GM12878 (cell line): ENCODE measurements around the gene CCT8L2. TPM values are rescaled to one million over a fixed set of nuclear protein-coding genes. Genes with fewer than 3 reads are reported as not detected.
"Not testable (repeated sequence)": the region's sequence is repeated elsewhere in the genome, so short reads cannot be mapped to it uniquely, and the experiment has no call there.

Source experiments
- ATAC-seq: fragments of 200-7000 bp; cut with Tn5 transposase; 3 replicates; pipeline ENCODE4 v1.9.1; 2020; ENCODE audit warnings: mild to moderate bottlenecking, moderate library complexity
- BruUV-seq: library from RNA; stranded (reverse); fragments of 400-500 nt; replicated peaks from 2 replicates; lab custom pipeline; 2021; lab: Mats Ljungman, UMichigan
- CTCF ChIA-PET: fragments of 300-600 bp; sonication (Branson Sonifier 250); formaldehyde crosslinking; extraction: SDS; loops from one replicate; lab custom pipeline; 2021; ENCODE audit warnings: inconsistent platforms; lab: Yijun Ruan, JAX
- POLR2A ChIA-PET: fragments of 350-600 bp; formaldehyde crosslinking; extraction: SDS; loops from one replicate; lab custom pipeline; 2021; ENCODE audit warnings: inconsistent platforms; lab: Charles Lee
- RAD21 ChIA-PET: fragments of 300-600 bp; sonication (Branson Sonifier 250); formaldehyde crosslinking; loops from one replicate; lab custom pipeline; 2023; ENCODE audit warnings: antibody characterized with exemption; ENCODE audit not compliant: unreplicated experiment; lab: Charles Lee
- SMC1A ChIA-PET: fragments of 300-600 bp; sonication (Branson Sonifier 250); formaldehyde crosslinking; loops from one replicate; lab custom pipeline; 2023; ENCODE audit not compliant: unreplicated experiment, uncharacterized antibody; lab: Charles Lee
- DNase-seq: peaks from one replicate; pipeline ENCODE4 v3.0.0-alpha.2; 2011; ENCODE audit warnings: low read depth, low spot score
- FAIRE-seq: peaks from 3 replicates; lab custom pipeline; 2011; peaks lifted over from hg19 to GRCh38; lab: Jason Lieb, UNC
- H2AFZ ChIP-seq: 2 replicates; pipeline ENCODE4 v1.6.0; 2011; ENCODE audit warnings: low read depth, low read length, control low read depth; ENCODE audit not compliant: control insufficient read depth
- H3K27ac ChIP-seq: 2 replicates; pipeline ENCODE4 v1.5.1; 2011; ENCODE audit warnings: control low read depth; ENCODE audit not compliant: control insufficient read depth, insufficient read depth
- H3K27me3 ChIP-seq, 2 experiments: replicated peaks in 1 of 2; 2 replicates each; pipeline versions ENCODE4 v1.6.0 to v1.6.1; 2011; ENCODE audit warnings: low read length in 1 of 2; ENCODE audit not compliant: control insufficient read depth in 2 of 2, insufficient read depth in 2 of 2
- H3K36me3 ChIP-seq, 2 experiments: 2 replicates each; pipeline ENCODE4 v1.5.1; 2011; ENCODE audit warnings: low read length in 1 of 2; ENCODE audit not compliant: control insufficient read depth in 2 of 2, insufficient read depth in 2 of 2
- H3K4me1 ChIP-seq: 2 replicates; pipeline ENCODE4 v1.6.1; 2011; ENCODE audit warnings: mild to moderate bottlenecking, low read length, moderate library complexity, mixed read lengths; ENCODE audit not compliant: control insufficient read depth, insufficient read depth
- H3K4me2 ChIP-seq: 2 replicates; pipeline ENCODE4 v1.6.0; 2011; ENCODE audit warnings: control low read depth; ENCODE audit not compliant: control insufficient read depth, insufficient read depth
- H3K4me3 ChIP-seq: fragments of 200-600 bp; sonication (generic); 2 replicates; pipeline ENCODE4 v1.5.1; 2016
- H3K79me2 ChIP-seq: 2 replicates; pipeline ENCODE4 v1.6.0; 2011; ENCODE audit warnings: low read length; ENCODE audit not compliant: control insufficient read depth, insufficient read depth
- H3K9ac ChIP-seq: 2 replicates; pipeline ENCODE4 v1.8.0; 2011; ENCODE audit warnings: low read length, control low read depth, mixed read lengths; ENCODE audit not compliant: control insufficient read depth, insufficient read depth
- H3K9me3 ChIP-seq: replicated peaks from 3 replicates; pipeline ENCODE4 v1.5.1; 2011; ENCODE audit warnings: mild to moderate bottlenecking, low read length; ENCODE audit not compliant: control insufficient read depth, insufficient read depth
- H4K20me1 ChIP-seq: 2 replicates; pipeline ENCODE4 v1.6.0; 2011; ENCODE audit not compliant: control insufficient read depth, insufficient read depth
- DPF2 ChIP-seq: fragments of 450-650 bp; IDR thresholded peaks from 2 replicates; pipeline ENCODE4 v1.6.1; 2017; ENCODE audit warnings: mild to moderate bottlenecking
- IKZF2 ChIP-seq, 2 experiments: fragments of 450-650 bp; IDR thresholded peaks; 2 replicates each; pipeline ENCODE4 v1.6.1; 2017; ENCODE audit warnings: mild to moderate bottlenecking in 2 of 2, moderate library complexity in 2 of 2
- NRF1 ChIP-seq: conservative IDR thresholded peaks from 2 replicates; pipeline ENCODE4 v1.6.1; 2011; ENCODE audit warnings: mild to moderate bottlenecking, low read depth, low read length, improper control_type of control experiment
- WGBS: methylation state at CpG from one replicate; pipeline ENCODE4 v1.1.6; 2016; ENCODE audit warnings: low lambda C conversion rate; ENCODE audit not compliant: insufficient replicate concordance, insufficient coverage; ENCODE audit errors: missing lambda C conversion rate; 5-methylcytosine and 5-hydroxymethylcytosine counted together
- in situ Hi-C: fragments of 300-500 bp; cut with MboI; formaldehyde crosslinking; loops from 9 replicates; pipeline ENCODE4 v1.14.3; 2018; ENCODE audit warnings: mixed read lengths
- intact Hi-C: fragments of 100-400 bp; cut with micrococcal nuclease; formaldehyde crosslinking; loops from one replicate; pipeline ENCODE4 v1.14.2; 2022; ENCODE audit not compliant: unreplicated experiment
- polyA plus RNA-seq, 11 experiments: library from polyadenylated mRNA; depleted of rRNA in 4 of 11; unstranded in 6 of 11; stranded (reverse) in 5 of 11; fragments of >200 nt; fragmentation: Nextera tagmentation in 4 of 11; fragmentation: Illumina TruSeq in 1 of 11; extraction: Ambion mirVana in 4 of 11; extraction: Trizol in 1 of 11; gene quantifications; 1 replicate in 1 of 11; 2 replicates in 10 of 11; pipeline versions ENCODE4 v1.2.1 to v1.2.3, GENCODE V29; 2011 to 2016; ENCODE audit warnings: inconsistent platforms in 2 of 11, missing spikeins in 2 of 11, low read depth in 1 of 11
- total RNA-seq, 4 experiments: library from RNA; depleted of rRNA in 3 of 4; stranded (reverse); fragments of >200 nt in 3 of 4; fragmentation: Illumina TruSeq in 1 of 4; extraction: Trizol in 1 of 4; gene quantifications; 2 replicates each; pipeline versions ENCODE4 v1.2.1 to v1.2.3, GENCODE V29; 2013 to 2021
- TF ChIP-seq, protein P1 (sequence below): IDR thresholded peaks from 2 replicates; pipeline ENCODE4 v1.6.1; 2011; ENCODE audit warnings: mild to moderate bottlenecking, low read depth, low read length, moderate library complexity; ENCODE audit not compliant: insufficient replicate concordance

Gene CCT8L2
- total and polyA plus RNA-seq, 10 of the 15 experiments (the other 5 are each of a cell fraction or from before 2014, with no cell fraction given): not detected

DNA sequence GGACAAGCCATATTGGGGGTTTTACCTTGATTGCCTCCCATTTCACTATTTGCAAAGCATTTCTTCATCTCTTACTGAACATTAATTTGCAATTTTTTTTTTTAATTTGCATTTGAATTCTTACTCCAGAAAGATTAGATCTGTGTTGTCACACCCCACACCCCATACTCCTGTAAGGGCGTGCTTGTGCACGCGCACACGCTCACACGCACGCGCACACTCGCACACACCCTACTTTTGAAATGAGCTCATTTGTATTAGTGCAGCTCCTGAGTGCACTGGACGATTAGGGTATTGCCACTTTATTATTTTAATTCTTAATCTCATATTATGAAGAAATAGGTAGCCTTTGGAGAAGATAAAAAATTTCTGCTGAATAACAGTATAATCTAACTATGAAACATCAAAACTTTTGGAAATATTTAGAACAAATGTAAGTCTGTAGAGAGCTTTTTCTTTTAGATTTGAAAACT, 11.2 kb upstream of the CCT8L2 start:
- H4K20me1 ChIP-seq, POLR2A ChIA-PET, H3K4me3 ChIP-seq, RAD21 ChIA-PET, H3K27ac ChIP-seq, CTCF ChIA-PET, BruUV-seq, in situ Hi-C loops, H3K36me3 ChIP-seq, DNase-seq, H3K9me3 ChIP-seq, H3K27me3 ChIP-seq, H3K4me2 ChIP-seq, H3K9ac ChIP-seq, H3K4me1 ChIP-seq, H2AFZ ChIP-seq, intact Hi-C loops, H3K79me2 ChIP-seq: not testable (repeated sequence)
- SMC1A ChIA-PET: interaction anchor here (0.6 kb wide), 1 partner anchor 21 kb away, joined by 3 read pairs; no protein-coding TSS in a partner anchor
- FAIRE-seq (peak; percentile 70), ATAC-seq (0 out of 3 replicates have a peak, but pooled peaks have one; percentile 40)
- 10% methylated on average over 1 of the region's 9 CpGs for WGBS

DNA sequence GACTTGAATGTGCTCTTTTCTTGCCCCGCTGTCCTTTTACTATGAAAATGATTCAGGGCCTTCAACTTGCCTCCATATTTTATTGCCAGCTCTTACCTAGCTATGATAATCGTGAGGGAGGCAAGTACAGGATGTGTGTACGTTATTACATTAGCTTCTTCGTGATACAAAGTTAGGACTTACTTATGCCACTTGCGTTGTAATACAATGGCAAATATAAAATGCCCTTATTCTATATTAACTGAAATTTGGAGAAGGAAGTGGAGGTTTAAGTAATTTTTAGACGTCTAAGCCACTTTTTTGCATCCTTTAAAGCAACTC, 10.8 kb upstream of the CCT8L2 start:
- no peak for DNase-seq
- 28% methylated on average over 6 of the region's 6 CpGs for WGBS
- Histone ChIP-seq H3K4me2 (no peak overlapping the region), H3K9ac (no peak overlapping the region), H3K36me3 (no peaks in the 10 kb centered on the region), H2AFZ (no peak overlapping the region), H3K27ac (no peak overlapping the region), H3K4me3 (no peak overlapping the region), H3K79me2 (no peaks in the 10 kb centered on the region), H3K27me3 (no peaks in the 10 kb centered on the region), H3K9me3 (no peaks in the 10 kb centered on the region; the same call in 2 of the 3 replicates), H3K4me1 (no peaks in the 10 kb centered on the region), H4K20me1 (no peaks in the 10 kb centered on the region)
- ATAC-seq: no peak
- POLR2A ChIA-PET: no interaction called here
- BruUV-seq: no TSS peak
- no peak for FAIRE-seq
- in situ Hi-C loops: no loop called here
- TF ChIP-seq NRF1: no peak
- TF ChIP-seq, protein P1, sequence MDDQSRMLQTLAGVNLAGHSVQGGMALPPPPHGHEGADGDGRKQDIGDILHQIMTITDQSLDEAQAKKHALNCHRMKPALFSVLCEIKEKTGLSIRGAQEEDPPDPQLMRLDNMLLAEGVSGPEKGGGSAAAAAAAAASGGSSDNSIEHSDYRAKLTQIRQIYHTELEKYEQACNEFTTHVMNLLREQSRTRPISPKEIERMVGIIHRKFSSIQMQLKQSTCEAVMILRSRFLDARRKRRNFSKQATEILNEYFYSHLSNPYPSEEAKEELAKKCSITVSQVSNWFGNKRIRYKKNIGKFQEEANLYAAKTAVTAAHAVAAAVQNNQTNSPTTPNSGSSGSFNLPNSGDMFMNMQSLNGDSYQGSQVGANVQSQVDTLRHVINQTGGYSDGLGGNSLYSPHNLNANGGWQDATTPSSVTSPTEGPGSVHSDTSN: no peak
- TF ChIP-seq IKZF2 (IDR thresholded peaks at IDR 0.05): no peak
- no peak for TF ChIP-seq DPF2
- SMC1A ChIA-PET: interaction anchor here (0.6 kb wide), 1 partner anchor 21 kb away, joined by 3 read pairs; no protein-coding TSS in a partner anchor
- CTCF ChIA-PET: no interaction called here
- intact Hi-C loops: no loop called here
- RAD21 ChIA-PET: no interaction called here

DNA sequence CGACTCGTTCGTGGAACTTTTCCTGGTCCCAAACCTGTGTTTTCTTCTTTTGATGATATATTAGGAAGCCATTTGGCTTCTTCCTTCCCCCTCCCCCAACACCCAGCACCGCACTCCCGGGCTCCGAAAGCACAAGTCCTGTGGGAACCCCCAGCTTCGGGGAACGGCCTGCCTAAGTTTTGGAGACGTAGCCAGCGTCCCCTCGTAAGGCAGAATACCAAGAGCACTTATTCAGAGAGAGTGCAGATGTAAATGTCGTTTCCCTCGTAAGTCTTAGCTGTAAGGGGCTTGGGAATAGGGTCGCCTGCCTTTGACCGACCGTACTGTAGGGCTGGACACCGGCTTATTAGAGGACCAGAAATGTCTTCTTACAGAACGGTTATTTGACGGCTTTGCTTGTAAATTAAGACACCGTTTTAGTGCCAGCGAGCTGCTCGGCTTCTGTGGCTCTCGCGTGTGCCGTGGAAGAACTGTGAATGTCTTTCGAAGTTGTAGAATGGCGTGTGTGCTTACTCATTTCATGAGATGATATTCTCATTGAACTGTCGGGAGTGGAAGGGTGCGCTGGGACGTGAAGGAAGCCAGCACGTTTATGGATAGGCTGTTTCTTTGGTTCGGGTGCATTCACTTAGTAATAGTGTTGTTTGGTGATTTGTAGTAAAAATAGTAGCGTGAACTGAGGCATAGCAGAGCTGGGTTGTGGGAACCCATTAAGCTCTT, 10.3 kb upstream of the CCT8L2 start:
- SMC1A ChIA-PET, H2AFZ ChIP-seq, H3K27ac ChIP-seq, H3K4me2 ChIP-seq, CTCF ChIA-PET, intact Hi-C loops, H3K27me3 ChIP-seq, POLR2A ChIA-PET, H3K4me1 ChIP-seq, H3K9me3 ChIP-seq, H3K79me2 ChIP-seq, RAD21 ChIA-PET, H3K4me3 ChIP-seq, H3K9ac ChIP-seq, DNase-seq, H4K20me1 ChIP-seq, ATAC-seq, H3K36me3 ChIP-seq, in situ Hi-C loops, BruUV-seq: not testable (repeated sequence)
- FAIRE-seq: peak; percentile 84
- 39% methylated on average over 30 of the region's 33 CpGs for whole genome bisulfite sequencing
